SK-N-SH (cell line): ENCODE measurements around the gene CEP170B.

Source experiments
- EZH2phosphoT487 ChIP-seq: fragments of 200-600 bp; sonication (generic); IDR thresholded peaks from 2 replicates; pipeline ENCODE4 v1.6.1; 2017; ENCODE audit warnings: low read depth, mixed run types, mild to moderate bottlenecking, antibody characterized with exemption, moderate library complexity, borderline replicate concordance
- FOXJ3 ChIP-seq: sonication (generic); formaldehyde crosslinking; IDR thresholded peaks from 2 replicates; pipeline ENCODE4 v1.5.1; 2020; ENCODE audit warnings: mild to moderate bottlenecking, missing genetic modification reagents
- FOXM1 ChIP-seq: IDR thresholded peaks from 2 replicates; pipeline ENCODE4 v1.4.0; 2012; ENCODE audit warnings: low read depth, mild to moderate bottlenecking
- JUND ChIP-seq: IDR thresholded peaks from 2 replicates; pipeline ENCODE4 v1.4.0; 2012
- NRF1 ChIP-seq: IDR thresholded peaks from 2 replicates; pipeline ENCODE4 v1.6.1; 2012; ENCODE audit warnings: low read depth, mild to moderate bottlenecking, low read length
- PBX3 ChIP-seq: IDR thresholded peaks from 2 replicates; pipeline ENCODE4; 2012
- POLR2AphosphoS5 ChIP-seq: IDR thresholded peaks from 2 replicates; pipeline ENCODE4 v1.6.1; 2012; ENCODE audit warnings: low read depth, low read length
- RAD21 ChIP-seq: IDR thresholded peaks from 2 replicates; pipeline ENCODE4 v1.6.1; 2012; ENCODE audit warnings: mild to moderate bottlenecking, low read length
- RXRA ChIP-seq: IDR thresholded peaks from 2 replicates; pipeline ENCODE4 v1.4.0; 2012; ENCODE audit warnings: low read depth, mild to moderate bottlenecking, borderline replicate concordance
- SMC3 ChIP-seq: IDR thresholded peaks from 2 replicates; pipeline ENCODE4 v1.6.1; 2012; ENCODE audit warnings: low read depth, low read length, improper control_type of control experiment
- TF ChIP-seq, protein P1 (sequence below): fragments of 200-600 bp; sonication (generic); IDR thresholded peaks from 2 replicates; pipeline ENCODE4 v1.6.1; 2017; ENCODE audit warnings: antibody characterized with exemption, mild to moderate bottlenecking, moderate library complexity
- TF ChIP-seq, protein P2 (sequence below): IDR thresholded peaks from 2 replicates; pipeline ENCODE4 v1.4.0; 2012; ENCODE audit warnings: low read depth, borderline replicate concordance
- TF ChIP-seq, protein P3 (sequence below): IDR thresholded peaks from 2 replicates; pipeline ENCODE4 v1.4.0; 2012; ENCODE audit warnings: low read depth

GRCh38 chr14:104867371-104868059, 2.4 kb downstream of the CEP170B start:
- no peak for TF ChIP-seq FOXM1
- no peak for TF ChIP-seq RXRA
- TF ChIP-seq NRF1, result no peak
- TF ChIP-seq, protein P1, sequence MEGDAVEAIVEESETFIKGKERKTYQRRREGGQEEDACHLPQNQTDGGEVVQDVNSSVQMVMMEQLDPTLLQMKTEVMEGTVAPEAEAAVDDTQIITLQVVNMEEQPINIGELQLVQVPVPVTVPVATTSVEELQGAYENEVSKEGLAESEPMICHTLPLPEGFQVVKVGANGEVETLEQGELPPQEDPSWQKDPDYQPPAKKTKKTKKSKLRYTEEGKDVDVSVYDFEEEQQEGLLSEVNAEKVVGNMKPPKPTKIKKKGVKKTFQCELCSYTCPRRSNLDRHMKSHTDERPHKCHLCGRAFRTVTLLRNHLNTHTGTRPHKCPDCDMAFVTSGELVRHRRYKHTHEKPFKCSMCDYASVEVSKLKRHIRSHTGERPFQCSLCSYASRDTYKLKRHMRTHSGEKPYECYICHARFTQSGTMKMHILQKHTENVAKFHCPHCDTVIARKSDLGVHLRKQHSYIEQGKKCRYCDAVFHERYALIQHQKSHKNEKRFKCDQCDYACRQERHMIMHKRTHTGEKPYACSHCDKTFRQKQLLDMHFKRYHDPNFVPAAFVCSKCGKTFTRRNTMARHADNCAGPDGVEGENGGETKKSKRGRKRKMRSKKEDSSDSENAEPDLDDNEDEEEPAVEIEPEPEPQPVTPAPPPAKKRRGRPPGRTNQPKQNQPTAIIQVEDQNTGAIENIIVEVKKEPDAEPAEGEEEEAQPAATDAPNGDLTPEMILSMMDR, result no peak
- TF ChIP-seq RAD21, result no peak
- TF ChIP-seq SMC3, result no peak
- no peak for TF ChIP-seq JUND
- no peak for TF ChIP-seq FOXJ3 (CRISPR knock-in tag)
- no peak for TF ChIP-seq EZH2phosphoT487
- TF ChIP-seq, protein P2, sequence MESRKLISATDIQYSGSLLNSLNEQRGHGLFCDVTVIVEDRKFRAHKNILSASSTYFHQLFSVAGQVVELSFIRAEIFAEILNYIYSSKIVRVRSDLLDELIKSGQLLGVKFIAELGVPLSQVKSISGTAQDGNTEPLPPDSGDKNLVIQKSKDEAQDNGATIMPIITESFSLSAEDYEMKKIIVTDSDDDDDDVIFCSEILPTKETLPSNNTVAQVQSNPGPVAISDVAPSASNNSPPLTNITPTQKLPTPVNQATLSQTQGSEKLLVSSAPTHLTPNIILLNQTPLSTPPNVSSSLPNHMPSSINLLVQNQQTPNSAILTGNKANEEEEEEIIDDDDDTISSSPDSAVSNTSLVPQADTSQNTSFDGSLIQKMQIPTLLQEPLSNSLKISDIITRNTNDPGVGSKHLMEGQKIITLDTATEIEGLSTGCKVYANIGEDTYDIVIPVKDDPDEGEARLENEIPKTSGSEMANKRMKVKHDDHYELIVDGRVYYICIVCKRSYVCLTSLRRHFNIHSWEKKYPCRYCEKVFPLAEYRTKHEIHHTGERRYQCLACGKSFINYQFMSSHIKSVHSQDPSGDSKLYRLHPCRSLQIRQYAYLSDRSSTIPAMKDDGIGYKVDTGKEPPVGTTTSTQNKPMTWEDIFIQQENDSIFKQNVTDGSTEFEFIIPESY, result no peak
- no peak for TF ChIP-seq PBX3
- TF ChIP-seq, protein P3, sequence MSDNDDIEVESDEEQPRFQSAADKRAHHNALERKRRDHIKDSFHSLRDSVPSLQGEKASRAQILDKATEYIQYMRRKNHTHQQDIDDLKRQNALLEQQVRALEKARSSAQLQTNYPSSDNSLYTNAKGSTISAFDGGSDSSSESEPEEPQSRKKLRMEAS, result no peak
- TF ChIP-seq POLR2AphosphoS5, result no peak
